SK-N-SH (cell line): ENCODE results near the gene RHOBTB1. TPM values are rescaled to one million over a fixed set of nuclear protein-coding genes. Genes with fewer than 3 reads are reported as not detected.

Source experiments
- CTCF ChIA-PET: fragments of 300-600, 350-600 bp; formaldehyde crosslinking; extraction: SDS; loops from one replicate; lab custom pipeline; 2021; lab: Yijun Ruan, JAX
- POLR2A ChIA-PET: fragments of 350-600 bp; sonication (Branson Sonifier 250); formaldehyde crosslinking; extraction: SDS; loops from one replicate; lab custom pipeline; 2020; ENCODE audit warnings: antibody characterized with exemption, inconsistent platforms; lab: Yijun Ruan, JAX
- DNase-seq: peaks from one replicate; pipeline ENCODE4 v3.0.0; 2012
- H2AFZ ChIP-seq: fragments of 200-600 bp; sonication (generic); 2 replicates; pipeline ENCODE4 v1.8.1; 2016; ENCODE audit warnings: antibody characterized with exemption, mild to moderate bottlenecking, low read depth
- H3F3A ChIP-seq: fragments of 200-600 bp; sonication (generic); replicated peaks from 2 replicates; pipeline ENCODE3; 2016; ENCODE audit warnings: antibody characterized with exemption, mild to moderate bottlenecking; ENCODE audit not compliant: insufficient read depth
- H3K27ac ChIP-seq, 2 experiments: fragments of 200-500 bp in 1 of 2; fragments of 200-600 bp in 1 of 2; sonication (Bioruptor generic) in 1 of 2; sonication (generic), shearing (Covaris generic) in 1 of 2; 2 replicates each; pipeline versions ENCODE4 v1.5.1 to v1.6.1; 2014 to 2016; ENCODE audit warnings: low read depth in 2 of 2, inconsistent platforms in 1 of 2, low read length in 1 of 2, mild to moderate bottlenecking in 1 of 2, mixed read lengths in 1 of 2
- H3K27me3 ChIP-seq: fragments of 200-600 bp; sonication (generic), shearing (Covaris generic); 2 replicates; pipeline ENCODE4 v1.6.1; 2016; ENCODE audit warnings: mixed run types; ENCODE audit not compliant: insufficient read depth
- H3K36me3 ChIP-seq, 2 experiments: fragments of 200-500 bp in 1 of 2; fragments of 200-600 bp in 1 of 2; sonication (Bioruptor generic) in 1 of 2; sonication (generic) in 1 of 2; replicated peaks in 1 of 2; 2 replicates each; pipeline versions ENCODE3 to v1.5.1; 2014 to 2016; ENCODE audit warnings: low read length in 1 of 2, mild to moderate bottlenecking in 1 of 2; ENCODE audit not compliant: insufficient read depth in 2 of 2, control insufficient read depth in 1 of 2
- H3K4me1 ChIP-seq, 2 experiments: fragments of 200-500 bp in 1 of 2; fragments of 200-600 bp in 1 of 2; sonication (Bioruptor generic) in 1 of 2; sonication (generic), shearing (Covaris generic) in 1 of 2; 2 replicates each; pipeline versions ENCODE4 v1.5.1 to v1.6.1; 2014 to 2016; ENCODE audit warnings: low read depth in 1 of 2, low read length in 1 of 2, mixed run types in 1 of 2; ENCODE audit not compliant: insufficient read depth in 2 of 2, control insufficient read depth in 1 of 2
- H3K4me2 ChIP-seq: fragments of 200-600 bp; sonication (generic), shearing (Covaris generic); 2 replicates; pipeline ENCODE4 v1.6.1; 2017; ENCODE audit warnings: mixed run types
- H3K4me3 ChIP-seq, 2 experiments: fragments of 200-500 bp in 1 of 2; fragments of 200-600 bp in 1 of 2; sonication (Bioruptor generic) in 1 of 2; sonication (generic), shearing (Covaris generic) in 1 of 2; 2 replicates each; pipeline versions ENCODE4 v1.5.1 to v1.8.1; 2014 to 2016; ENCODE audit warnings: low read depth in 2 of 2, inconsistent platforms in 1 of 2, low read length in 1 of 2, mild to moderate bottlenecking in 1 of 2, mixed read lengths in 1 of 2, moderate library complexity in 1 of 2
- H3K79me2 ChIP-seq: fragments of 200-600 bp; sonication (generic); 2 replicates; pipeline ENCODE4 v1.8.1; 2017; ENCODE audit warnings: mild to moderate bottlenecking; ENCODE audit not compliant: insufficient read depth
- H3K9ac ChIP-seq: fragments of 200-600 bp; sonication (generic); 2 replicates; pipeline ENCODE4 v1.6.1; 2017; ENCODE audit warnings: mixed run types
- H3K9me2 ChIP-seq: fragments of 200-600 bp; sonication (generic); 2 replicates; pipeline ENCODE4 v1.6.1; 2017; ENCODE audit warnings: mixed run types
- H3K9me3 ChIP-seq: fragments of 200-600 bp; sonication (generic); 2 replicates; pipeline ENCODE4 v1.6.1; 2017; ENCODE audit warnings: mixed run types, mild to moderate bottlenecking, moderate library complexity
- H4K20me1 ChIP-seq: fragments of 200-600 bp; sonication (generic); 2 replicates; pipeline ENCODE4 v1.6.1; 2017; ENCODE audit warnings: mild to moderate bottlenecking, mixed run types; ENCODE audit not compliant: insufficient read depth
- CHD2 ChIP-seq: fragments of 150-350 bp; IDR thresholded peaks from 2 replicates; pipeline ENCODE4 v1.6.1; 2018; ENCODE audit warnings: low read length; ENCODE audit not compliant: partially characterized antibody
- CTCF ChIP-seq: fragments of 200-600 bp; sonication (generic); IDR thresholded peaks from 2 replicates; pipeline ENCODE4 v1.6.1; 2017; ENCODE audit warnings: antibody characterized with exemption, mild to moderate bottlenecking, moderate library complexity
- FOSL2 ChIP-seq: IDR thresholded peaks from 2 replicates; pipeline ENCODE4 v1.4.0; 2012; ENCODE audit warnings: low read depth, mild to moderate bottlenecking, moderate library complexity, borderline replicate concordance
- IRF3 ChIP-seq: fragments of 150-350 bp; IDR thresholded peaks from 2 replicates; pipeline ENCODE4 v1.6.1; 2016; ENCODE audit warnings: mild to moderate bottlenecking, low read depth, low read length
- JUND ChIP-seq: IDR thresholded peaks from 2 replicates; pipeline ENCODE4 v1.4.0; 2012
- MEF2A ChIP-seq: IDR thresholded peaks from 2 replicates; pipeline ENCODE4 v1.4.0; 2012; ENCODE audit warnings: low read depth, borderline replicate concordance
- RAD21 ChIP-seq: IDR thresholded peaks from 2 replicates; pipeline ENCODE4 v1.6.1; 2012; ENCODE audit warnings: mild to moderate bottlenecking, low read length
- RCOR1 ChIP-seq: fragments of 150-350 bp; IDR thresholded peaks from 2 replicates; pipeline ENCODE4 v1.6.1; 2017; ENCODE audit warnings: antibody characterized with exemption, low read length
- REST ChIP-seq: IDR thresholded peaks from 2 replicates; pipeline ENCODE4 v1.6.1; 2012; ENCODE audit warnings: mild to moderate bottlenecking, low read depth, low read length, moderate library complexity
- RFX5 ChIP-seq: IDR thresholded peaks from 2 replicates; pipeline ENCODE4 v1.6.1; 2012; ENCODE audit warnings: mild to moderate bottlenecking, improper control_type of control experiment, low read length
- SIN3A ChIP-seq: IDR thresholded peaks from 2 replicates; pipeline ENCODE4 v1.6.1; 2012; ENCODE audit warnings: low read depth, mild to moderate bottlenecking, low read length, moderate library complexity, borderline replicate concordance
- TCF12 ChIP-seq: IDR thresholded peaks from 2 replicates; pipeline ENCODE4 v1.4.0; 2012
- YY1 ChIP-seq: IDR thresholded peaks from 2 replicates; pipeline ENCODE4 v1.4.0; 2012; ENCODE audit warnings: low read depth, mild to moderate bottlenecking
- WGBS: methylation state at CpG from one replicate; pipeline ENCODE4 v1.1.6; 2017; ENCODE audit warnings: low lambda C conversion rate; 5-methylcytosine and 5-hydroxymethylcytosine counted together
- polyA plus RNA-seq, 3 experiments: library from polyadenylated mRNA; depleted of rRNA; stranded (reverse); fragments of >200 nt; gene quantifications; 2 replicates each; pipeline ENCODE4 v1.2.3, GENCODE V29; 2012

RHOBTB1 gene
- polyA plus RNA-seq, 1 of the 3 experiments (the other 2 are of a cell fraction): 10.5 TPM

- Histone ChIP-seq H3K27ac (peak overlapping the region in 1 of 2 experiments; percentile 11; a peak in 1 of 4 replicates), H3K4me1 (peaks cover 0 to 10% of the 10 kb centered on the region in 2 experiments; a peak in 3 of 4 replicates), H3K79me2 (no peaks in the 10 kb centered on the region), H3K27me3 (no peaks in the 10 kb centered on the region), H3K9me2 (no peaks in the 10 kb centered on the region), H2AFZ (peak overlapping the region; percentile 60; the same call in 1 of the 2 replicates), H3F3A (no peaks in the 10 kb centered on the region), H4K20me1 (no peaks in the 10 kb centered on the region), H3K4me2 (no peak overlapping the region), H3K9ac (no peak overlapping the region), H3K4me3 (no peak overlapping the region), H3K36me3 (no peaks in the 10 kb centered on the region)
- WGBS: 33% methylated on average over 1 of the region's 1 CpG
- CTCF ChIA-PET: interaction anchor here (1.0 to 1.6 kb wide), 2 partner anchors 97 to 118 kb away, joined by 3 to 5 read pairs; no protein-coding TSS in a partner anchor
- DNase-seq: no peak
- peak; percentile 46; the same call in 1 of the 2 replicates for TF ChIP-seq FOSL2
- TF ChIP-seq RAD21: peak; percentile 7; the same call in 1 of the 2 replicates
- TF ChIP-seq CTCF: peak; percentile 21; the same call in 1 of the 2 replicates
- peak; percentile 29; the same call in 1 of the 2 replicates for TF ChIP-seq JUND
- TF ChIP-seq CHD2: no peak
- TF ChIP-seq SIN3A: no peak
- TF ChIP-seq MEF2A: no peak
- TF ChIP-seq YY1: no peak
- TF ChIP-seq TCF12: peak; percentile 45; the same call in 1 of the 2 replicates
- no peak for TF ChIP-seq RFX5
- TF ChIP-seq REST: no peak
- TF ChIP-seq, all 33 proteins: peak for 5
- POLR2A ChIA-PET: no interaction called here
- no peaks in the 10 kb centered on the region for H3K9me3 ChIP-seq
These were observed 97.8 kb downstream of the RHOBTB1 start for GRCh38 chr10:60846173-60846572.

GRCh38 chr10:60845038-60845437 lies 98.9 kb downstream of the RHOBTB1 start:
- H3K79me2 ChIP-seq: no peaks in the 10 kb centered on the region
- ChIA-PET CTCF (interaction anchor here (1.0 kb wide), 1 partner anchor 120 kb away, joined by 3 read pairs; no protein-coding TSS in a partner anchor), POLR2A (no interaction called here)
- peaks cover 0 to 10% of the 10 kb centered on the region in 2 experiments; a peak in 3 of 4 replicates for H3K4me1 ChIP-seq
- H3K9ac ChIP-seq: no peak overlapping the region
- WGBS: 88% methylated on average over 1 of the region's 1 CpG
- H3K27ac ChIP-seq: no peak overlapping the region
- H3K9me2 ChIP-seq: no peaks in the 10 kb centered on the region
- H2AFZ ChIP-seq: no peak overlapping the region
- no peak overlapping the region for H3K4me3 ChIP-seq
- no peaks in the 10 kb centered on the region for H3K36me3 ChIP-seq
- H3K4me2 ChIP-seq: no peak overlapping the region
- no peaks in the 10 kb centered on the region for H3K9me3 ChIP-seq
- H4K20me1 ChIP-seq: no peaks in the 10 kb centered on the region
- no peaks in the 10 kb centered on the region for H3K27me3 ChIP-seq
- no peaks in the 10 kb centered on the region for H3F3A ChIP-seq
- no peak for TF ChIP-seq RCOR1
- TF ChIP-seq REST: no peak
- no peak for TF ChIP-seq IRF3
- TF ChIP-seq RAD21: no peak
- DNase-seq: no peak
